Fibroblast of lung (primary cell): ENCODE data around the gene GREB1. TPM values are rescaled to one million over a fixed set of nuclear protein-coding genes. Genes with fewer than 3 reads are reported as not detected.

Source experiments
- DNase-seq, 2 donors: peaks; one replicate each; pipeline versions ENCODE4 v3.0.0 to v3.0.0-alpha.2; 2010; ENCODE audit warnings: low read depth in 2 of 2
- H2AFZ ChIP-seq: 2 replicates; pipeline ENCODE4 v1.5.1; 2012; ENCODE audit warnings: low read length, control low read depth, inconsistent platforms
- H3K27ac ChIP-seq: 2 replicates; pipeline ENCODE4 v1.5.1; 2011; ENCODE audit warnings: low read length, control low read depth; ENCODE audit not compliant: insufficient read depth
- H3K27me3 ChIP-seq: 2 replicates; pipeline ENCODE4 v1.5.1; 2011; ENCODE audit warnings: mild to moderate bottlenecking, low read length; ENCODE audit not compliant: control insufficient read depth, insufficient read depth
- H3K36me3 ChIP-seq: 2 replicates; pipeline ENCODE4 v1.5.1; 2011; ENCODE audit warnings: low read length; ENCODE audit not compliant: control insufficient read depth, insufficient read depth
- H3K4me1 ChIP-seq: 2 replicates; pipeline ENCODE4 v1.5.1; 2011; ENCODE audit warnings: low read length; ENCODE audit not compliant: control insufficient read depth, insufficient read depth; ENCODE audit errors: extremely low read depth
- H3K4me2 ChIP-seq: 2 replicates; pipeline ENCODE4 v1.5.1; 2011; ENCODE audit warnings: low read length, control low read depth; ENCODE audit not compliant: insufficient read depth; ENCODE audit errors: extremely low read depth
- H3K4me3 ChIP-seq, 4 experiments: fragments of 200-600 bp in 1 of 4; sonication (generic) in 1 of 4; replicated peaks in 1 of 4; 2 replicates each; pipeline ENCODE4 v1.5.1; 2011 to 2016; ENCODE audit warnings: low read length in 4 of 4, low read depth in 3 of 4, mild to moderate bottlenecking in 3 of 4, control low read depth in 2 of 4, inconsistent platforms in 1 of 4, mixed read lengths in 1 of 4; ENCODE audit not compliant: insufficient read depth in 1 of 4; ENCODE audit errors: control extremely low read depth in 1 of 4
- H3K79me2 ChIP-seq: 2 replicates; pipeline ENCODE4 v1.5.1; 2012; ENCODE audit warnings: mild to moderate bottlenecking, low read length, inconsistent platforms; ENCODE audit not compliant: control insufficient read depth, insufficient read depth
- H3K9ac ChIP-seq: 2 replicates; pipeline ENCODE4 v1.5.1; 2011; ENCODE audit warnings: mild to moderate bottlenecking, low read length, control low read depth; ENCODE audit not compliant: insufficient read depth
- H3K9me3 ChIP-seq: 2 replicates; pipeline ENCODE4 v1.5.1; 2012; ENCODE audit warnings: low read depth, low read length; ENCODE audit not compliant: control insufficient read depth, insufficient read depth
- H4K20me1 ChIP-seq: 2 replicates; pipeline ENCODE4 v1.5.1; 2011; ENCODE audit warnings: low read length; ENCODE audit not compliant: control insufficient read depth, insufficient read depth; ENCODE audit errors: extremely low read depth
- CTCF ChIP-seq, 2 donors: IDR thresholded peaks in 1 of 2; conservative IDR thresholded peaks in 1 of 2; 1 replicate in 1 of 2; 2 replicates in 1 of 2; pipeline ENCODE4 v1.5.1; 2011 to 2012; ENCODE audit warnings: low read length in 2 of 2, control low read depth in 1 of 2, inconsistent platforms in 1 of 2, low read depth in 1 of 2, mild to moderate bottlenecking in 1 of 2
- EZH2 ChIP-seq: IDR thresholded peaks from 2 replicates; pipeline ENCODE4 v1.5.1; 2012; ENCODE audit warnings: low read length, control low read depth, mild to moderate bottlenecking; ENCODE audit errors: missing control alignments
- polyA plus RNA-seq, 2 donors: library from polyadenylated mRNA; depleted of rRNA in 1 of 2; stranded (reverse) in 1 of 2; unstranded in 1 of 2; fragments of >200 nt; gene quantifications; 2 replicates each; pipeline ENCODE4 v1.2.1, GENCODE V29; 2011 to 2012; ENCODE audit warnings: missing spikeins in 1 of 2
- total RNA-seq: library from RNA; depleted of rRNA; stranded (reverse); fragments of >200 nt; gene quantifications from 2 replicates; pipeline ENCODE4 v1.2.1, GENCODE V29; 2014

GREB1 gene
- total and polyA plus RNA-seq, 2 donors (not counting 1 experiment from before 2014, with no cell fraction given): 0.06 to 2.0 TPM

DNA sequence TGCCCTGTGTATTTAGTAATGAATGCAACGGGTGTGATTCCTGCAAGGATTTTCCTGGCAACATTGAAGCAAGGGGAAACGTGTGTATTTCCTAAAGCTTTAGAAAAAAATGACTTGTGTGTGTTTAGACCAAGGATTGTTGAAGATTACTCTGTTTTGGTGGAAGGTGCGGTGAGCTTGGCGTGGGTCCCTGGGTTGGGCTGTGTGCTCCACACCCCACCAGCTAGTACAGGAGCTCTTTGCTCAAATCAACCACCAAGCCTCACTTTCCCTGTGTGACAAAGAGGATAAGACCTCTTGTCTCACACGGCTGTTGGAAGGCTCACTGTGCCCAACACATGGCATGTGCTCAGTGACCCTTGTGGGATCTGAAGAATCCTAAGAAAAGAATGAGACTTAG is 21.4 kb upstream of the GREB1 start:
- peaks cover 2% of the 10 kb centered on the region for H3K27me3 ChIP-seq

DNA sequence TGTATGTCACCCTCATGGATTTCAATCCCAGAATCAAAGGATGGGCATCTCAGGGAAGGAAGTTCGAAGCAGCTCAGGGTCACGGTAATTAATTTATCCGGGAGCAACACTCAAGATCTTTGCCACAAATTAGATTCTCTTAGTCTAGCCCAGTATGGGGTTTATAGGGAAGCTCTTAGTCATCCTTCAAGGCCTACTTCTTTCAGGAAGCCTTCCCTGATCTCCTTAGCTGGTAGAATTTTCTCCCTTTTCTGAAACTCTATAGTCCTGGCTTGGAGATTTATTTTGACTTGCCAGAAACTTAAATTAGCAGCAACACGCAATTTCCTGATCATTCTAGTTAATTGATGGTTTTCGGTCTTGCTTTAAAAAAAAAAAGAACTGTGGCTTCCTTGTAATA is 20.5 kb upstream of the GREB1 start:
- Histone ChIP-seq H3K4me2 (no peak overlapping the region), H3K4me1 (no peaks in the 10 kb centered on the region), H3K79me2 (no peaks in the 10 kb centered on the region), H3K36me3 (no peaks in the 10 kb centered on the region), H3K9me3 (no peaks in the 10 kb centered on the region), H3K9ac (no peak overlapping the region), H3K27ac (no peak overlapping the region), H4K20me1 (no peaks in the 10 kb centered on the region), H3K4me3 (no peak overlapping the region), H3K27me3 (peaks cover 2% of the 10 kb centered on the region), H2AFZ (no peak overlapping the region)
- TF ChIP-seq CTCF (conservative IDR thresholded peaks at IDR 0.05 in 1 of 2, IDR thresholded peaks at IDR 0.05 in 1 of 2; ENCODE audit: low read depth in 1 of 2, low read length in 2 of 2) (no peak), EZH2 (no peak)
- no peak for DNase-seq

More for the DNA sequence above, 21.4 kb upstream of the GREB1 start:
- no peak overlapping the region for H3K4me3 ChIP-seq
- no peaks in the 10 kb centered on the region for H3K79me2 ChIP-seq
- no peaks in the 10 kb centered on the region for H4K20me1 ChIP-seq
- H3K9ac ChIP-seq: no peak overlapping the region
- no peak overlapping the region for H3K4me2 ChIP-seq
- H3K27ac ChIP-seq: no peak overlapping the region
- no peaks in the 10 kb centered on the region for H3K4me1 ChIP-seq
- H3K36me3 ChIP-seq: no peaks in the 10 kb centered on the region
- DNase-seq: no peak
- no peak for TF ChIP-seq EZH2
- no peak for TF ChIP-seq CTCF (conservative IDR thresholded peaks at IDR 0.05 in 1 of 2, IDR thresholded peaks at IDR 0.05 in 1 of 2; ENCODE audit: low read depth in 1 of 2, low read length in 2 of 2)
- no peaks in the 10 kb centered on the region for H3K9me3 ChIP-seq
- no peak overlapping the region for H2AFZ ChIP-seq

GRCh38 chr2:11514081-11514730 is 19.6 kb upstream of the GREB1 start:
- no peak for TF ChIP-seq CTCF (conservative IDR thresholded peaks at IDR 0.05 in 1 of 2, IDR thresholded peaks at IDR 0.05 in 1 of 2; ENCODE audit: low read depth in 1 of 2, low read length in 2 of 2)
- TF ChIP-seq EZH2: no peak
- peaks cover 2% of the 10 kb centered on the region for H3K27me3 ChIP-seq

More at GRCh38 chr2:11514081-11514730, 19.6 kb upstream of the GREB1 start:
- Histone ChIP-seq H4K20me1 (no peaks in the 10 kb centered on the region), H3K36me3 (no peaks in the 10 kb centered on the region), H3K4me1 (no peaks in the 10 kb centered on the region), H3K9me3 (no peaks in the 10 kb centered on the region), H3K9ac (no peak overlapping the region), H3K4me3 (no peak overlapping the region), H2AFZ (no peak overlapping the region), H3K79me2 (no peaks in the 10 kb centered on the region), H3K27ac (no peak overlapping the region), H3K4me2 (no peak overlapping the region)
- no peak for DNase-seq
